ENCODE measurements around the gene FAM83D. TPM values are rescaled to one million over a fixed set of nuclear protein-coding genes. Genes with fewer than 3 reads are reported as not detected.

Gene FAM83D
- total RNA-seq, 2 donors from 2014 or later, result 10.2 to 12.6 TPM

DNA sequence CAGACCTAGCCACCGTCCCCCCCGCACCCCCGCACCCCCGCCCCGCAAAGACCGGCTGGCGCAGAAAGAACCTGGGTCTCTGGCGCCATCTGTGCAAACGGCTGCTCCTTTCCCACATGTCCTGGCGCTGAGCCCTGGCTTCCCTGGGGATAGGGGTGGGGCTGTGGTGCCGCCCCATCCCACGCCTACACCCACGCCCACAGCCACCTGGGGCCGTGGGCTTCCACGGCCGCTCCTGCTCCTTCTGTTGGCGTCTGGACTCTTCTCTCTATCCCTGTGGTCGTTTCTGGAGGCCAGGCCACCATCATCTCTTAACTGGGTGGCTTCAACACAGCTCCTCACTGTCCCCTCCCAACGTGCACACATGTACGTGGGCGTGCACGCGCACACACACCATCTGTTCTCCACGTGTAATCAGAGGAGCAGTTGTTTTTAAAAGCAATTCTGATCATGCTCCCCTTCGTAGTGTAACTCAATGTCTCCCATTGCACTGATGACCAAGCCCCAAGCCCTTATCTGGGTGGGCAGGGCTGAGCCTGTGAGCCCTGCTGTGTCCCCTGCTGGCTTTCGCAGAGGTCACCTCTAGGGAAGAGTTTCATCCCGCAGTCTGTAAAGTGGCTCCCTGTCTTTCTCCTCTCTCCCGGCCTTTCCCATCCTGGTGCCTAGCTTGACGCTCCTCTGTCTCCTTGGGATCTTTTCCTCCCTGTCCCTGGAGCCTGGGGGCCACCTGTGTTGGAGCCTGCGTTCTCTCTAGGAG is 31.9 kb upstream of the FAM83D start:
- Histone ChIP-seq H3K9me3 (no peaks in the 10 kb centered on the region), H3K27me3 (replicated peaks; ENCODE audit: insufficient read depth) (no peaks in the 10 kb centered on the region), H3K4me3 (no peak overlapping the region), H3K4me1 (replicated peaks) (no peaks in the 10 kb centered on the region), H3K36me3 (no peaks in the 10 kb centered on the region), H3K27ac (no peak overlapping the region)
- TF ChIP-seq POLR2AphosphoS5 (IDR thresholded peaks at IDR 0.05) (no peak), POLR2A (IDR thresholded peaks at IDR 0.05) (no peak)
- TF ChIP-seq, protein P1, sequence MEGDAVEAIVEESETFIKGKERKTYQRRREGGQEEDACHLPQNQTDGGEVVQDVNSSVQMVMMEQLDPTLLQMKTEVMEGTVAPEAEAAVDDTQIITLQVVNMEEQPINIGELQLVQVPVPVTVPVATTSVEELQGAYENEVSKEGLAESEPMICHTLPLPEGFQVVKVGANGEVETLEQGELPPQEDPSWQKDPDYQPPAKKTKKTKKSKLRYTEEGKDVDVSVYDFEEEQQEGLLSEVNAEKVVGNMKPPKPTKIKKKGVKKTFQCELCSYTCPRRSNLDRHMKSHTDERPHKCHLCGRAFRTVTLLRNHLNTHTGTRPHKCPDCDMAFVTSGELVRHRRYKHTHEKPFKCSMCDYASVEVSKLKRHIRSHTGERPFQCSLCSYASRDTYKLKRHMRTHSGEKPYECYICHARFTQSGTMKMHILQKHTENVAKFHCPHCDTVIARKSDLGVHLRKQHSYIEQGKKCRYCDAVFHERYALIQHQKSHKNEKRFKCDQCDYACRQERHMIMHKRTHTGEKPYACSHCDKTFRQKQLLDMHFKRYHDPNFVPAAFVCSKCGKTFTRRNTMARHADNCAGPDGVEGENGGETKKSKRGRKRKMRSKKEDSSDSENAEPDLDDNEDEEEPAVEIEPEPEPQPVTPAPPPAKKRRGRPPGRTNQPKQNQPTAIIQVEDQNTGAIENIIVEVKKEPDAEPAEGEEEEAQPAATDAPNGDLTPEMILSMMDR (IDR thresholded peaks at IDR 0.05), result no peak
- intact Hi-C loops (cut with DNase I), result loop anchor here (10.0 kb wide), 1 partner anchor 249 kb away; no protein-coding TSS in a partner anchor
- DNase-seq (ENCODE audit: low spot score), result no peak
- WGBS, result 15% methylated on average over 30 of the region's 30 CpGs

GRCh38 chr20:38895098-38895949 is 30.9 kb upstream of the FAM83D start:
- no peaks in the 10 kb centered on the region for H3K4me1 ChIP-seq (replicated peaks)
- H3K4me3 ChIP-seq, result no peak overlapping the region
- no peaks in the 10 kb centered on the region for H3K9me3 ChIP-seq
- TF ChIP-seq POLR2AphosphoS5 (IDR thresholded peaks at IDR 0.05), result no peak
- no peak for TF ChIP-seq POLR2A (IDR thresholded peaks at IDR 0.05)
- TF ChIP-seq, protein P1 (IDR thresholded peaks at IDR 0.05), result no peak
- no peaks in the 10 kb centered on the region for H3K27me3 ChIP-seq (replicated peaks; ENCODE audit: insufficient read depth)
- intact Hi-C loops (cut with DNase I), result loop anchor here (10.0 kb wide), 1 partner anchor 251 kb away; no protein-coding TSS in a partner anchor
- DNase-seq (ENCODE audit: low spot score), result no peak
- no peak overlapping the region for H3K27ac ChIP-seq
- H3K36me3 ChIP-seq, result no peaks in the 10 kb centered on the region
- 69% methylated on average over 9 of the region's 9 CpGs for WGBS

DNA sequence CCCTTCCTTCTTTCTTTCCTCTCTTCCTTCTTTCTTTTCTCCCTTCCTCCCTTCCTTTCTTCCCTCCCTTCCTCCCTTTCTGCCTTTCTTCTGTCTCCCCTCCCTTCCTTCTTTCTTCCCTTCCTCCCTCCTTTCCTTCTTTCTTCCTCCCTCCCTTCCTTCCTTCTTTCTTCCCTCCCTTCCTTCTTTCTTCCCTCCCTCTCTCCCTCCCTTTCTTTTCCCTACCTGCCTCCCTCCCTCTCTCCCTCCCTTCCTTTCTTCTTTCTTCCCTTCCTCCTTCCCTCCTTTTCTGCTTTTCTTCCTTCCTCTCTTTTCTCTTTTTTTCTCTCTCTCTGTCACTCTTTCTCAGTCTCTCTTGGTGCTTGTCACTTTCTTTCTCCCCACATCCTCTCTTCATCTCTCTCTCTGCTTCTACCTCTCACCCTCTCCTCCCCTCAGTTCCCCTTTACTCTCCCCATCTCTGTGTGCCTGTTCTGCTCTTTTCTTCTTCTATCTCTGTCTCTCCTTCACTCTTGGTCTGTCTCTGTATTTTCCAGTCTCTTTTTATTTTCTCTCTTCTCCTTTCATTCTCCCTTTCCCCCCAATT is 30.1 kb upstream of the FAM83D start:
- TF ChIP-seq, protein P1 (IDR thresholded peaks at IDR 0.05), result no peak
- TF ChIP-seq POLR2AphosphoS5 (IDR thresholded peaks at IDR 0.05) (no peak), POLR2A (IDR thresholded peaks at IDR 0.05) (no peak)
- Histone ChIP-seq H3K36me3 (no peaks in the 10 kb centered on the region), H3K4me1 (replicated peaks) (no peaks in the 10 kb centered on the region), H3K9me3 (no peaks in the 10 kb centered on the region), H3K27ac (no peak overlapping the region), H3K4me3 (no peak overlapping the region), H3K27me3 (replicated peaks; ENCODE audit: insufficient read depth) (no peaks in the 10 kb centered on the region)
- no peak for DNase-seq (ENCODE audit: low spot score)
- intact Hi-C loops (cut with DNase I), result loop anchor here (10.0 kb wide), 1 partner anchor 251 kb away; no protein-coding TSS in a partner anchor

DNA sequence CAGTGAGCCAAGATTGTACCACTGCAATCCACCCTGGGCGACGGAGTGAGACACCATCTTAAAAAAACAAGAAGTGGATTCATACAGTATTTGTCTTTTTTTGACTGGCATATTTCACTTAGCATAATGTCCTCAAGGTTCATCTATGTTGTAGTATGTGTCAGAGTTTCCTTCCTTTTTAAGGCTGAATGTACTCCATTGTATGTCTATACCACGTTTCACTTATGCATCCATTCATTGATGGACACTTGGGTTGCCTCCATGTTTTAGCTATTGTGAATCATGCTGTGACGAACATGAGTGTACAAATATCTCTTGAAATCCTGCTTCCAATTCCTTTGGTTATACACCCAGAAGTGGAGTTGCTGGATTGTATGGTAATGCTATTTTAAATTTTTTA is 28.9 kb upstream of the FAM83D start:
- H3K27ac ChIP-seq, result no peak overlapping the region
- TF ChIP-seq POLR2AphosphoS5 (IDR thresholded peaks at IDR 0.05) (no peak), POLR2A (IDR thresholded peaks at IDR 0.05) (no peak)
- TF ChIP-seq, protein P1 (IDR thresholded peaks at IDR 0.05), result no peak
- no peaks in the 10 kb centered on the region for H3K4me1 ChIP-seq (replicated peaks)
- WGBS, result 84% methylated on average over 4 of the region's 4 CpGs
- H3K27me3 ChIP-seq (replicated peaks; ENCODE audit: insufficient read depth), result no peaks in the 10 kb centered on the region
- DNase-seq (ENCODE audit: low spot score), result no peak
- H3K9me3 ChIP-seq, result no peaks in the 10 kb centered on the region
- intact Hi-C loops (cut with DNase I), result loop anchor here (10.0 kb wide), 1 partner anchor 252 kb away; no protein-coding TSS in a partner anchor
- no peak overlapping the region for H3K4me3 ChIP-seq
- no peaks in the 10 kb centered on the region for H3K36me3 ChIP-seq

Measured in prostate gland (tissue), 2 donors.